ENCODE results near the gene OTOG. TPM values are rescaled to one million over a fixed set of nuclear protein-coding genes. Genes with fewer than 3 reads are reported as not detected.

Gene OTOG
- total and polyA plus RNA-seq, 7 experiments from 2014 or later: not detected

DNA sequence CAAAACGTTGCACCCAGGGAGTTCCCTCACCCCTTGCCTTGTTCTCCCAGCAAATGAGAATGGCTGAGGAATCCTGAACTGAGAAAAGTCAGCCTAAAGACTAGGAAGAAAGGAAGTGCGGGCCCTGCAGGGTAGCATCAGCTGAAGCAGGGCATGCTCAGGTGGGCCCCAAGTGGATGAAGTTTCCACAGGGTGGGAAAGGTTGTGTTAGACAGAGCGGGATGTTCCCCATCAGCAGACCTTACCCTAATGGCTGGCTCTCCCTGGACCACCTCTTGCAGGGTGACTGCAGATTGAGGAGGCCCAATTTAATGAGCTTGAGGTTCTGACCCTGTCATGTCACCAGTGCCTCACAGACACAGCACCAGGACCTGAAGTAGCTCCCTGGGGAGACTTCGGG is 90.8 kb downstream of the OTOG start:
- H3K4me3 Mint-ChIP-seq: no peak overlapping the region
- ATAC-seq: no peak
- H3K9me3 Mint-ChIP-seq: peaks cover 0 to 5% (median 0%) of the 10 kb centered on the region in 11 donors
- no peaks in the 10 kb centered on the region for H3K36me3 Mint-ChIP-seq
- no peak overlapping the region for H3K27ac Mint-ChIP-seq
- intact Hi-C loops (cut with micrococcal nuclease): no loop called here
- ChIA-PET CTCF (no interaction called here), POLR2A (no interaction called here)
- H3K27me3 ChIP-seq (ENCODE audit: control insufficient read depth in 2 of 2, insufficient read depth in 2 of 2, low read length in 2 of 2): no peaks in the 10 kb centered on the region
- H3K9me3 ChIP-seq (ENCODE audit: control insufficient read depth in 2 of 3, low read length in 3 of 3): no peaks in the 10 kb centered on the region
- H3K36me3 ChIP-seq (ENCODE audit: control insufficient read depth in 2 of 3, insufficient read depth in 3 of 3, low read length in 3 of 3): no peaks in the 10 kb centered on the region
- H3K27me3 Mint-ChIP-seq: peaks cover 0 to 12% (median 7%) of the 10 kb centered on the region in 5 donors
- H3K4me3 ChIP-seq (ENCODE audit: low read length): no peak overlapping the region
- H3K27ac ChIP-seq (ENCODE audit: low read depth, low read length): no peak overlapping the region
- H3K4me1 Mint-ChIP-seq: no peaks in the 10 kb centered on the region
- no peaks in the 10 kb centered on the region for H3K4me1 ChIP-seq (ENCODE audit: control insufficient read depth in 2 of 2, insufficient read depth in 2 of 2, low read length in 2 of 2)
- DNase-seq: no peak

DNA sequence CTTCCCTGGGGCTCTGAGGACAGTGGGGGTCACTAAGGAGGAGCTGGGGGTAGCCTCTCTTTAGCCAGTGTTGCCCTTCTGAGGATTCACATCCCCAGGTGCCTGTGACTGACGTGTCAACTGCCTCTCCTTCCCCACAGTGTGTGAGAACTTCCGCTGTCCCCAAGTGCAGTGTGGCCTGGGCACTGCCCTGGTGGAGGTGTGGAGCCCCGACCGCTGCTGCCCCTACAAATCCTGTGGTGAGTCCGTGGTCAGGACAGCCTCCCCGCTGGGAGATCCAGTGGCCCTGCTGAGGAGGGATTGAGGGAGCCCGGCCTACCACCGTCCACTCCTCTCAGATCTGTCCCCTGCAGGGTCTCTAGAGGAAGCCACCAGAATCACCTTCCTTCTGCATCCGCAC is 91.3 kb downstream of the OTOG start:
- Mint-ChIP-seq H3K4me1 (no peaks in the 10 kb centered on the region), H3K9me3 (peaks cover 0 to 5% (median 0%) of the 10 kb centered on the region in 11 donors), H3K27ac (no peak overlapping the region), H3K36me3 (no peaks in the 10 kb centered on the region), H3K4me3 (no peak overlapping the region), H3K27me3 (peaks cover 0 to 13% (median 7%) of the 10 kb centered on the region in 5 donors)
- Histone ChIP-seq H3K27ac (ENCODE audit: low read depth, low read length) (no peak overlapping the region), H3K4me1 (ENCODE audit: control insufficient read depth in 2 of 2, insufficient read depth in 2 of 2, low read length in 2 of 2) (no peaks in the 10 kb centered on the region), H3K4me3 (ENCODE audit: low read length) (no peak overlapping the region), H3K9me3 (ENCODE audit: control insufficient read depth in 2 of 3, low read length in 3 of 3) (no peaks in the 10 kb centered on the region), H3K36me3 (ENCODE audit: control insufficient read depth in 2 of 3, insufficient read depth in 3 of 3, low read length in 3 of 3) (no peaks in the 10 kb centered on the region), H3K27me3 (ENCODE audit: control insufficient read depth in 2 of 2, insufficient read depth in 2 of 2, low read length in 2 of 2) (no peaks in the 10 kb centered on the region)
- ATAC-seq (no peak), DNase-seq (no peak)
- ChIA-PET POLR2A (no interaction called here), CTCF (no interaction called here)
- intact Hi-C loops (cut with micrococcal nuclease): no loop called here

- no peaks in the 10 kb centered on the region for H3K9me3 ChIP-seq (ENCODE audit: control insufficient read depth in 2 of 3, low read length in 3 of 3)
- DNase-seq (no peak), ATAC-seq (no peak)
- intact Hi-C loops (cut with micrococcal nuclease): no loop called here
- no peaks in the 10 kb centered on the region for H3K4me1 ChIP-seq (ENCODE audit: control insufficient read depth in 2 of 2, insufficient read depth in 2 of 2, low read length in 2 of 2)
- H3K27me3 ChIP-seq (ENCODE audit: control insufficient read depth in 2 of 2, insufficient read depth in 2 of 2, low read length in 2 of 2): no peaks in the 10 kb centered on the region
- ChIA-PET POLR2A (no interaction called here), CTCF (interaction anchor here (0.6 kb wide), 1 partner anchor 173 kb away, joined by 4 read pairs; no protein-coding TSS in a partner anchor)
- H3K4me3 Mint-ChIP-seq: no peak overlapping the region
- H3K4me3 ChIP-seq (ENCODE audit: low read length): no peak overlapping the region
- H3K27ac Mint-ChIP-seq: no peak overlapping the region
- peaks cover 0 to 13% (median 7%) of the 10 kb centered on the region in 5 donors for H3K27me3 Mint-ChIP-seq
- no peak overlapping the region for H3K27ac ChIP-seq (ENCODE audit: low read depth, low read length)
- H3K9me3 Mint-ChIP-seq: peaks cover 0 to 5% (median 0%) of the 10 kb centered on the region in 11 donors
- no peaks in the 10 kb centered on the region for H3K36me3 Mint-ChIP-seq
- no peaks in the 10 kb centered on the region for H3K4me1 Mint-ChIP-seq
- H3K36me3 ChIP-seq (ENCODE audit: control insufficient read depth in 2 of 3, insufficient read depth in 3 of 3, low read length in 3 of 3): no peaks in the 10 kb centered on the region
Observed at GRCh38 chr11:17639091-17639490, 92.0 kb downstream of the OTOG start.

DNA sequence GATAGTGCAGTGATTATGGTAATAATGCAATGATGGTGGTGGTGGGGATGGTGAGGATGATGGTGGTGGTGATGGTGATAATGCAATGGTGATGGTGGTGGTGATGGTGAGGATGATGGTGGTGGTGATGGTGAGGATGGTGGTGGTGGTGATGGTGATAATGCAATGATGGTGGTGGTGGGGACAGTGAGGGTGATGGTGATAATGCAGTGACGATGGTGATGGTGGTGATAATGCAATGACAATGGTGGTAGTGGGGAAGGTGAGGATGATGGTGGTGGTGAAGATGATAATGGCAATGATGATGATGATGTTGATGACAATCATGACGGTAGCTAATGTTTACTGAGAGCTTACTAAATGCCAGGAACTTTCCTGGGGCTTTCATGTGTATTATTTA is 92.7 kb downstream of the OTOG start:
- H3K4me1 Mint-ChIP-seq: no peaks in the 10 kb centered on the region
- Histone ChIP-seq H3K4me1 (ENCODE audit: control insufficient read depth in 2 of 2, insufficient read depth in 2 of 2, low read length in 2 of 2) (no peaks in the 10 kb centered on the region), H3K9me3 (ENCODE audit: control insufficient read depth in 2 of 3, low read length in 3 of 3) (no peaks in the 10 kb centered on the region), H3K27ac (ENCODE audit: low read depth, low read length) (no peak overlapping the region), H3K36me3 (ENCODE audit: control insufficient read depth in 2 of 3, insufficient read depth in 3 of 3, low read length in 3 of 3) (no peaks in the 10 kb centered on the region), H3K4me3 (ENCODE audit: low read length) (no peak overlapping the region), H3K27me3 (ENCODE audit: control insufficient read depth in 2 of 2, insufficient read depth in 2 of 2, low read length in 2 of 2) (no peaks in the 10 kb centered on the region)
- DNase-seq (no peak), ATAC-seq (no peak)
- ChIA-PET POLR2A (no interaction called here), CTCF (interaction anchor here (0.6 kb wide), 1 partner anchor 173 kb away, joined by 4 read pairs; no protein-coding TSS in a partner anchor)
- H3K36me3 Mint-ChIP-seq: no peaks in the 10 kb centered on the region
- intact Hi-C loops (cut with micrococcal nuclease): no loop called here
- no peak overlapping the region for H3K27ac Mint-ChIP-seq
- no peak overlapping the region for H3K4me3 Mint-ChIP-seq
- peaks cover 0 to 13% (median 7%) of the 10 kb centered on the region in 5 donors for H3K27me3 Mint-ChIP-seq
- peaks cover 0 to 5% (median 0%) of the 10 kb centered on the region in 11 donors for H3K9me3 Mint-ChIP-seq

- intact Hi-C loops (cut with micrococcal nuclease): no loop called here
- ChIA-PET CTCF (no interaction called here), POLR2A (no interaction called here)
- Mint-ChIP-seq H3K4me3 (no peak overlapping the region), H3K27me3 (peaks cover 0 to 13% (median 7%) of the 10 kb centered on the region in 5 donors), H3K9me3 (peaks cover 0 to 5% (median 0%) of the 10 kb centered on the region in 11 donors), H3K4me1 (no peaks in the 10 kb centered on the region), H3K27ac (no peak overlapping the region), H3K36me3 (no peaks in the 10 kb centered on the region)
- DNase-seq: no peak
- Histone ChIP-seq H3K27me3 (ENCODE audit: control insufficient read depth in 2 of 2, insufficient read depth in 2 of 2, low read length in 2 of 2) (no peaks in the 10 kb centered on the region), H3K27ac (ENCODE audit: low read depth, low read length) (no peak overlapping the region), H3K36me3 (ENCODE audit: control insufficient read depth in 2 of 3, insufficient read depth in 3 of 3, low read length in 3 of 3) (no peaks in the 10 kb centered on the region), H3K4me1 (ENCODE audit: control insufficient read depth in 2 of 2, insufficient read depth in 2 of 2, low read length in 2 of 2) (no peaks in the 10 kb centered on the region), H3K4me3 (ENCODE audit: low read length) (no peak overlapping the region), H3K9me3 (ENCODE audit: control insufficient read depth in 2 of 3, low read length in 3 of 3) (no peaks in the 10 kb centered on the region)
- no peak for ATAC-seq
Observed at GRCh38 chr11:17640493-17641164, 93.6 kb downstream of the OTOG start.

DNA sequence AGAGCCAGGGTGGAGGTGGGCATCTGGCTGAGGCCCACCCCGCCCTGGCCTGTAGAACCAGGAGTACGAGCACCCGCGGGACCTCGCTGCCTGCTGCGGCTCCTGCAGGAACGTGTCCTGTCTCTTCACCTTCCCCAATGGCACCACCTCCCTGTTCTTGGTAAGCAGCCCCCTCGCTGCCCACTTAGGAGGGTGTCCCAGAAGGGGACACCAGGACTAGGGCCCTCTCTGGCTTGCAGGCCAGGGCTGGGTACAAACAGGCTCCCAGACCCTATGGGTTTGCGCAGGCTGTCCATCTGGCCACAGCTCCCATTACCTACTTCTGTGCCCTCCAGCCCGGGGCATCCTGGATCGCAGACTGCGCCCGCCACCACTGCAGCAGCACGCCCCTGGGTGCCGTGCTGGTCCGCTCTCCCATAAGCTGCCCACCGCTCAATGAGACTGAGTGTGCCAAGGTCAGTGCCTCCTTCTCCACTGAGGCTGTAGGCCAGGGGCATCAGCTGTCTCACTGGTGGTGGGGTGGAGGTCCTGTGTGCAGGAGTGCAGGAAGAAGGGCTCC is 94.8 kb downstream of the OTOG start:
- H3K27ac ChIP-seq (ENCODE audit: low read depth, low read length): no peak overlapping the region
- no peak overlapping the region for H3K27ac Mint-ChIP-seq
- no peaks in the 10 kb centered on the region for H3K27me3 ChIP-seq (ENCODE audit: control insufficient read depth in 2 of 2, insufficient read depth in 2 of 2, low read length in 2 of 2)
- H3K9me3 ChIP-seq (ENCODE audit: control insufficient read depth in 2 of 3, low read length in 3 of 3): no peaks in the 10 kb centered on the region
- H3K4me3 Mint-ChIP-seq: no peak overlapping the region
- intact Hi-C loops (cut with micrococcal nuclease): no loop called here
- peaks cover 0 to 5% (median 0%) of the 10 kb centered on the region in 11 donors for H3K9me3 Mint-ChIP-seq
- H3K36me3 ChIP-seq (ENCODE audit: control insufficient read depth in 2 of 3, insufficient read depth in 3 of 3, low read length in 3 of 3): no peaks in the 10 kb centered on the region
- no peaks in the 10 kb centered on the region for H3K36me3 Mint-ChIP-seq
- no peaks in the 10 kb centered on the region for H3K4me1 ChIP-seq (ENCODE audit: control insufficient read depth in 2 of 2, insufficient read depth in 2 of 2, low read length in 2 of 2)
- H3K4me3 ChIP-seq (ENCODE audit: low read length): no peak overlapping the region
- ChIA-PET POLR2A (no interaction called here), CTCF (no interaction called here)
- peaks cover 0 to 13% (median 8%) of the 10 kb centered on the region in 5 donors for H3K27me3 Mint-ChIP-seq
- no peak for DNase-seq
- ATAC-seq: no peak
- H3K4me1 Mint-ChIP-seq: no peaks in the 10 kb centered on the region

DNA sequence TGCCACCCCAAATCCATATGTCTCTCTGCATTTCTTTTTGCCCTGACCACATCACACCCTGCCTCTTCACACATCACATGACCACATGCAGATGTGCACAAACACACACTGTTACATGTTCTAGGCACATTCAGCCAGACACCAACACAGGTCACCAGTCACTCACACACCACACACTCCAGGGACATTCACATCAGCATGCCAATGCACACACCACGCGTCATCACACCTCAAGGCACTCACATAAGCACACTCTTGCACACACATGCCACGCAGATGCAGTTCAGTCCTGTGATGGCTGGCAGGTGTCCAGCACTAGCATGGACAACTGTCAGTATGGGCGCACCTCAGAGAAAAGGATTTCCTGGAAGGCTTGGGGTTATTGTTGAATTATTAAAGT is 95.3 kb downstream of the OTOG start:
- no peaks in the 10 kb centered on the region for H3K9me3 ChIP-seq (ENCODE audit: control insufficient read depth in 2 of 3, low read length in 3 of 3)
- Mint-ChIP-seq H3K27me3 (peaks cover 0 to 17% (median 9%) of the 10 kb centered on the region in 5 donors), H3K4me3 (peak overlapping the region in 1 of 10 donors; percentile 8), H3K9me3 (peaks cover 0 to 9% (median 0%) of the 10 kb centered on the region in 11 donors), H3K4me1 (no peaks in the 10 kb centered on the region), H3K36me3 (peaks cover 0 to 4% (median 0%) of the 10 kb centered on the region in 5 donors), H3K27ac (no peak overlapping the region)
- DNase-seq (no peak), ATAC-seq (no peak)
- H3K27ac ChIP-seq (ENCODE audit: low read depth, low read length): no peak overlapping the region
- H3K4me3 ChIP-seq (ENCODE audit: low read length): no peak overlapping the region
- intact Hi-C loops (cut with micrococcal nuclease): no loop called here
- no peaks in the 10 kb centered on the region for H3K27me3 ChIP-seq (ENCODE audit: control insufficient read depth in 2 of 2, insufficient read depth in 2 of 2, low read length in 2 of 2)
- H3K36me3 ChIP-seq (ENCODE audit: control insufficient read depth in 2 of 3, insufficient read depth in 3 of 3, low read length in 3 of 3): no peaks in the 10 kb centered on the region
- ChIA-PET CTCF (no interaction called here), POLR2A (no interaction called here)
- H3K4me1 ChIP-seq (ENCODE audit: control insufficient read depth in 2 of 2, insufficient read depth in 2 of 2, low read length in 2 of 2): no peaks in the 10 kb centered on the region
